ENCODE results near the gene SPTBN4. TPM values are rescaled to one million over a fixed set of nuclear protein-coding genes. Genes with fewer than 3 reads are reported as not detected.

SPTBN4 gene
- total and polyA plus RNA-seq, 10 donors, result 0.30 to 2.3 (median 0.66) TPM

GRCh38 chr19:40421993-40422747 lies 44.6 kb upstream of the SPTBN4 start:
- H3K4me3 ChIP-seq, result no peak overlapping the region
- DNase-seq, result no peak
- H3K36me3 ChIP-seq, result peaks cover 0 to 16% (median 11%) of the 10 kb centered on the region in 6 donors
- WGBS, 5 donors, result 80 to 92% (median 89%) methylated on average over 16 of the region's 16 CpGs
- H3K4me1 ChIP-seq, result peaks cover 22 to 75% (median 58%) of the 10 kb centered on the region in 6 donors
- no peaks in the 10 kb centered on the region for H3K27me3 ChIP-seq (replicated peaks in 1 of 7)
- H3K27ac ChIP-seq, result peak overlapping the region; percentile 96 to 100 (median 99)
- intact Hi-C loops (cut with DNase I; ENCODE audit: low total_unique reads), result no loop called here
- TF ChIP-seq CTCF (IDR thresholded peaks at IDR 0.05 in 8 of 11, conservative IDR thresholded peaks at IDR 0.05 in 3 of 11) (no peak), POLR2A (IDR thresholded peaks at IDR 0.05) (no peak), POLR2AphosphoS5 (IDR thresholded peaks at IDR 0.05) (no peak)
- no peaks in the 10 kb centered on the region for H3K9me3 ChIP-seq

- TF ChIP-seq CTCF (IDR thresholded peaks at IDR 0.05 in 8 of 11, conservative IDR thresholded peaks at IDR 0.05 in 3 of 11) (no peak), POLR2A (IDR thresholded peaks at IDR 0.05) (no peak), POLR2AphosphoS5 (IDR thresholded peaks at IDR 0.05) (peak in 1 of 3 donors; percentile 18)
- Histone ChIP-seq H3K27me3 (replicated peaks in 1 of 7) (no peaks in the 10 kb centered on the region), H3K36me3 (peaks cover 0 to 16% (median 11%) of the 10 kb centered on the region in 6 donors), H3K4me1 (peaks cover 22 to 69% (median 51%) of the 10 kb centered on the region in 6 donors), H3K27ac (peak overlapping the region in 6 of 8 donors; percentile 51 to 100 (median 99)), H3K9me3 (no peaks in the 10 kb centered on the region), H3K4me3 (no peak overlapping the region)
- peak; percentile 82 for DNase-seq
- intact Hi-C loops (cut with DNase I; ENCODE audit: low total_unique reads), result no loop called here
- WGBS, 5 donors, result 89 to 94% (median 91%) methylated on average over 26 to 31 of the region's 31 CpGs
Measured at GRCh38 chr19:40422748-40423566, 43.8 kb upstream of the SPTBN4 start.

GRCh38 chr19:40423938-40424337 lies 42.9 kb upstream of the SPTBN4 start:
- Histone ChIP-seq H3K36me3 (peaks cover 0 to 16% (median 11%) of the 10 kb centered on the region in 6 donors), H3K4me1 (peaks cover 22 to 67% (median 51%) of the 10 kb centered on the region in 6 donors), H3K27ac (peak overlapping the region in 7 of 8 donors; percentile 97 to 100 (median 99)), H3K9me3 (no peaks in the 10 kb centered on the region), H3K4me3 (peak overlapping the region in 6 of 8 donors; percentile 60 to 77 (median 72)), H3K27me3 (replicated peaks in 1 of 7) (no peaks in the 10 kb centered on the region)
- TF ChIP-seq POLR2A (IDR thresholded peaks at IDR 0.05), result no peak
- no peak for TF ChIP-seq POLR2AphosphoS5 (IDR thresholded peaks at IDR 0.05)
- TF ChIP-seq CTCF (IDR thresholded peaks at IDR 0.05 in 8 of 11, conservative IDR thresholded peaks at IDR 0.05 in 3 of 11), result no peak
- 91 to 97% (median 94%) methylated on average over 6 of the region's 6 CpGs for WGBS, 5 donors
- intact Hi-C loops (cut with DNase I; ENCODE audit: low total_unique reads), result no loop called here
- no peak for DNase-seq
